ENCODE data around the gene SH2D1A.

- TF ChIP-seq CTCF (IDR thresholded peaks at IDR 0.05) (no peak), POLR2A (IDR thresholded peaks at IDR 0.05) (no peak), POLR2AphosphoS5 (IDR thresholded peaks at IDR 0.05) (no peak)
Measured at GRCh38 chrX:124341396-124342132, 4.8 kb upstream of the SH2D1A start.
